HUDEP-2 (cell line): ENCODE results near the gene PSME3.

ENCODE experiments used
- DNase-seq, 76 experiments: peaks; one replicate each; lab custom pipeline; 2025; ENCODE audit not compliant: unreplicated experiment in 76 of 76; lab: John Stamatoyannopoulos, UW

PSME3 gene

DNA sequence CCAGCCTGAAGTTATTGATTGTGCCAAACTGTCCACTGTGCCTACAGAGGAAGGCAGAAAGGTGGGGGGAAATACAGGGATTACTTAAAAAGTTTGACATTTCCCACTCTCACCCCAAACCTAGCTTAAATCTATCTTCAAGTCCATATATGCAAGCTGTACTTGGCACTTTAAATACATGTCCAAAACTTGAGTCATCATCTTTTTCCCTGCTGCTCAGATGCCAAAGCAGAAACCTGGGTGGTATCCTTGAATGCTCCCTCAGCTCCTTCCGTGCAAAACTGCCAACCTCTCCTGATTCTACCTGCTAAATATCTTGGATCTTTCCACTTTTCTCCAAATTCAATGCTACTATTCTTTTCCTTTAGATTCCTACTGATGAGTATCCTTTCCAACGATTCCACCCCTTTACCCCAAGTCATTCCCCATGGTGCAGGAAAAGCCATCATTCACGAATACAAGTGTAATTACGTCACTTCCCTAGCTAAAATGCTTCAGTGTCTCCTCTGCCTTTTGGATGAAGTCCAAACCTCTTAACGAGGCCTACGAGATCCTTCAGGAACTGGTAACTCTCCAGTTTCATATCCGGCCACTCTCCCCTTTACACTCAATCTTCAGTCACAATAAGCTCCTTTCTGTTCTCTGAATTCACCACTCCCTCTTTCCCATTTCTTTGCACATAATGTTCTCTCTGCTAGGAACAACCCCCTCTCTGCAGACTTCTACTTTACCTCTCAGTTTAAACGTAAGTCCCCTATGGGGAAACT, 18.4 kb upstream of the PSME3 start:
- DNase-seq = no peak

DNA sequence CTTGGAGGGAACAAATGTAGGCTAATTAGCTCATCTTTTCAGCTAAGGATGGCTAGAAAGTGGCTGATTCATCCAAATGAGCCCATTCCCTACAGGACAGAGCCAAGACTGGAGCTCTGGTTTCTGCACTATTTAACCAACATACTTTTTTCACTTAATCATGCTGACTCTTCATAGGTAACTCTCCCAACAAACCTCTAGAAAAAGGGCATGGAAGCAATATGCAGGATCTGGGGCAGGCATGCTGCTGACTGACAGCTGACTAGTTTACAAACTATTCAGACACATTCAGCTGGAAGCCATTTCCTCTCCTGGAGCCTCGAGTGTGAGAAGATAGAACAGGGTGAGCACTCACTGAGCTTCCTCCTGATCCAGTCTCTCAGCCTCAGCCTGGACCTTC, 15.3 kb upstream of the PSME3 start:
- DNase-seq = no peak

DNA sequence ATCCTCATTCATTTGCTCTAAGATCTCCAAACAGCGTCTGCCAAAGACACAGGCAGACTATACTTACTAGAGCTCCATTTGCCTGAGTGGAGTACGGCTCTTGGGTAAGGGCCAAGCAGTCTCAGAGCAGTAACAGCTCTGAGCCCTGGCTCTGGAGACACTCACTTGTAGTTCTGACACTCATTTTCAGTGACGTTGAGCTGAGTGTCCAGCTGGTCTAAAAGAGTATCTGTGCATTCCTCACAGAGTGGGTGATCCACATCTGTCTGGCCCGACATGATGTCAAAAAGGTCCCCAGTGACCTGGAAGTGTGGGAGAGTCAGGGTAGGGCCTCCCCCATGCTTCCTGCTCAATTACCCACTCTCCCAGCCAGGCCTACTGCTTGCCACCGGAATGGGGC, 14.8 kb upstream of the PSME3 start:
- no peak for DNase-seq

DNA sequence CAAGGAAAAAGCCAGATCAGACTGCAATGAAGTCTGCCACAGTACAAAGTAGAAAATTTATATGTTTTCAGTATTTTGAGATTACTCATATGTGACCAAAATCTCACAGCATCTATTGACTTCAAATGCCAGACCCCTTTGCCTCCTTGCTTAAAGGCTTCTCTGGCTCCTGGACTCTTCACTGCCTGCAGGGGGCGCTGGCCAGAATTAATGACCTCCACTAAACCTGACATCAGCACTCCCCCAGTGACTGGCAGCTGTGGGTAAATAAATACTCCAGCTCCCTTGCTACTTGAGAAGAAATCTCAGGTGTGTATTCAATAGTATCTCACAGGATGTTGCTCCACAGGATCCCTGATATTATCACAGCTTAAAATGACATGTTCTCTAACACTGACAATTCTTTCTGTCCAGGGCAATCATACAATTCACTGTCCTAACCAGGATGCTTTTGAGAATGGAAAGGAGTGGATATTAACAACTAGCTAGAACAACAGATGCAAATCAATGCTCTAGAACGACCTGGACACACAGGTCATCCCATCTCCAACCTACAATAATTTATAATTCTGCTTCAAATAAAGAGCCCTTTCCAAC, 13.2 kb upstream of the PSME3 start:
- DNase-seq = peak in 71 of 76 experiments; percentile 4 to 80 (median 50)

DNA sequence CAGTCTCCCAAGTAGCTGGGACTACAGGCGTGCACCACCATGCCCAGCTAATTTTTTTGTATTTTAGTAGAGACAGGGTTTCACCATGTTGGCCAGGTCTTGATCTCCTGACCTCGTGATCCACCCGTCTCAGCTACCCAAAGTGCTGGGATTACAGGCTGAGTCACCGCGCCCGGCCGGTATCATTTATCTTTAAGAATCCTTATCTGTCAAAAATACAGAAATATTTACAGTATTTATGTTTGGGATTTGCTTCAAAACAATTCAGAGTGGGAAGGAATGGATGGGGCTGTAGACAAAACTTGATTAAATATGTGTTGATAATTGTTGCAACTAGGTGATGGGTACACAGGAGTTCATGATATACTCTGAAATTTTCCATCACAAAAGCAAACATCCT, 12.0 kb upstream of the PSME3 start:
- DNase-seq = no peak

DNA sequence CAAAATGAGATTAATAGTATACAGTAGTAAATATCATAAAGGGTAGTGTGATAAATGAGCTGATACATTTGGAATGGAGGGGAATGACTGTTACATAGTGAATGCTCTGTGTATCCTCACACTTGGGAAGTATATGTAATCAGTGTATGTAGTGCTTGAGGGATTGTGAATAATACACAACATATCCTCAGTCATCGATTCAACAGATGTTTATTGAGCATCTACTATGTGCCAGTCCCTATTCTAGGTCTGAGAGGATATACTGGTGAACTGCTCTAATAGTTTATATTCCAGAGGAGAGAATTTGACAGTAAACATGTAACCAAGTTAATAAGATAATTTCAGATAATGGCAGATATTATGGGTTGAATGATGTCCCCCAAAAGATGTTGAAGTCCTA, 5.7 kb upstream of the PSME3 start:
- no peak for DNase-seq

DNA sequence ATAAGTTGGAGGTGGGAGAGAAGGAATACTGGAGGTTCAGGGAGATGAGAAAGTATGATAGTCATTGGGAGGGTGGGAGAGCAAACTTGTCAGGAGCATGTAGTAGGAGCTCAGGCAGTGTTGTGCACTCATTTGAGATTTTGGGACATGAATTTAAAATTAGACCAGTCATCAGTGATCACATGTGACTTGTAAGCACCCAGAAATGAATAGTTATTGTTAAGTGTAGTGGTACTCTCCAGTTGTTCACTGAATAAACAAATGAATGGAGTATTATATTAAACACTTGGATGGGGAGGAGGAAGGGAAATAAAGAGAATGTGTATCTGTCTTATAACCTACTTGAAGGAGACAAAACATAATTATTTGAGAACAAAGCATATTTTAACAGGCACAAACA, 2.2 kb upstream of the PSME3 start:
- no peak for DNase-seq

DNA sequence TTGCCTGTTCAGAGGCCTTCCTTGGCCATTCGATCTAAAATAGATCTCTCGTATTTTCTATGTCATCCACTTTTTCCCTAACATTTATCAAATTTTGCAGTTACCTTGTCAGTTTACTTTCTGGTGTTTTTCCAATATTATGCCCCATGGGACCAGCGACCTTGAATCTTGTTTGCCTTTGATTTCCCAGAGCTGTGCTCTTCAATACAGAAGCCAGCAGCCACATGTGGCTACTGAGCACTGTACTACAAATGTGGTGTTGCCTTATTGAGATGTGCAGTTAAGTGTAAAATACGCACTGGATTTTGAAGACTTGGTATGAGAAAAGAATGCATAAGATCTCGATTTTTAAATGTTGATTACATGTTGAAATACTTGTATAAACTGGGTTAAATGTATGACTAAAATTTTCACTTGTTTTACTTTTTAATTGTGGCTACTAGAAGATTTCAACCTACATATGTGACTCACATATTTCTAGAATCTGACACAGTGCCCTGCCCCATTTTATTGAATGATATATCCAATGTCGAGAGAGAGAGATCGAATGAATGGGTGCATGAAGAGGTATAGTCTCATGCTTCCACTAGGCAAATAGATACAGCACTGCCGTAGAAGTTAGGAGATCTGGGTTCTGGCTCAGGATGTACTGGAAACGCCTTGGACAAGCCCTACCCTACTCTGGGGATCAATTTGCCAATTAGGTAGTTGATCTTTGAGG, 824 bp upstream of the PSME3 start:
- DNase-seq = peak in 1 of 76 experiments; percentile 34

DNA sequence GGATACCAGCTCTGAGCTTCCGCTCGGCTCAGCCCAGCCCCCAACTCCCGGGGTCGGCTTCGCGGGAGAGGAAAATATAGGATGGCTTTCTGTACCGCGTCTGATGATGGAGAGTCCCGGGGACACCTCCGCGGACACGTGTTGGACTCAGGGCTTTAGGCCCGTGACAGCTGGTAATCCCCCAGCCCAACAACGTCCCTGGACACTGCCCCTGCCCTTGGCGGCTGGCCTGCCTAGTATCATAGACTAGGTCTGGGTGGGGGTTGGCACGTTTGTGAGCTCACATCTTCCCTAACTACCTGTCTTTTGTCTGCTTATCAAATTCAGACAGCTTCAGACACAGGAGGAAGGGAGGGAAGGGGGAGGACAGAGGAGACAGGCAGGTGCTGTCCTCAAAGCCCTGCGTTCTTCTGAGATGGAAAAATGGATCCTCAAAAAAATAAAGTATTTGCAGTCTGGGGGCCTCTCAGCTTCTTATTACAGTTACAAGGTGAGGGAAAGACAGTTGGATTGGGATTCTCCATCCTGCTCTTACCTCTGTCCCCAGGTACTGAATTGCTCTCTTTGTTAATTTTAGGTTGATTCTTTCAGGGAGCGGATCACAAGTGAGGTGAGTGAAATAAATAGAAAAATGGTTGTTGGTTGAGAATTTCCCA, 698 bp downstream of the PSME3 start:
- DNase-seq = peak in 1 of 76 experiments; percentile 34

DNA sequence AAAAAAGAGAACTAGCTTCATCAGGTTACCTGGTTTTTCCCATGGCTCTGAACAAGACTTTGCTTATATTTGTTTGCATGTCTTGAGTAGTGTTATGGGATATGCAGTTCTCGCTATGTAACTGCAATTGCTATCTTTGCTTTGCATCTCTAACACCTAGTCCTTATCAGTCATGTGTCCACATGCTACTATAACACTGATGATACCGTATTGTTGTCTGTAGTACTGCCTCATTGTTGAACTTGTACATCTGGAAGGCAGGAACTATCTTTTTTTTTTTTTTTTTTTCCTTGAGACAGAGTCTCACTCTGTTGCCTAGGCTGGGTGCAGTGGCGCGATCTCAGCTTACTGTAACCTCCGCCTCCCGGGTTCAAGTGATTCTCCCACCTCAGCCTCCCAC, 2.5 kb downstream of the PSME3 start:
- no peak for DNase-seq

DNA sequence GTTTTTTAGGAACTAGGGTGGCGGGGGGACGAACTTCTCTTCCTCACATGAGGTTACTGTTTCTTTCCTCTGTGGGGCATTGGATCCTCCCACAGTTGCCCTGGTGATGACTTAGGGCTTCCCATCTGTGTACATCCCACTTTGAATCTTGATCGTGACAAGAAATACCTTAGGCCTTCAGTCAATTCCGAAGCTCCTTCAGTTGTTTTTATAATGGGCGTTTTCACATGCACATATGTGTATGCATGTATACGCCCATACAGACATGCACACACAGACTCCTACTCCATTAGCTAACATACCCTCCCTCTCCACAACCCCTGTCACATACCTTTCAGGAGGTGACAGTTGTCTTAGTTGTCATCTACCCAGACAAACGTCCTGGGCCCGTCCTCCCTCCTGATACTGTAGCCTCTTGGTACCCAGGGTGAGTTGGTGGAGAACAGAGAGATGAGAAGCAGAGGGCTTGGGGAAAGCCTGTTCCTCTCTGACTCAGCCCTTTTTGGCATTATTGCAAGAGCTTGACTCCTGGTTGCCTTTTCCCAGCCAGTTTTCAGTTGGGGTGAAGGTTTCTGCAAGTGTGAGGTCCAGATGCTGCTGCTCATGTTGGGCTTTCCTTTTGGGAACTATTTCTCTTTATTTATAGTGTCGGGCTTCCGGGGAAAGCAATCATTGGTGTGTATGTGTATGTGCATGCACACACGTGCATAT, 8.9 kb downstream of the PSME3 start:
- DNase-seq = no peak

DNA sequence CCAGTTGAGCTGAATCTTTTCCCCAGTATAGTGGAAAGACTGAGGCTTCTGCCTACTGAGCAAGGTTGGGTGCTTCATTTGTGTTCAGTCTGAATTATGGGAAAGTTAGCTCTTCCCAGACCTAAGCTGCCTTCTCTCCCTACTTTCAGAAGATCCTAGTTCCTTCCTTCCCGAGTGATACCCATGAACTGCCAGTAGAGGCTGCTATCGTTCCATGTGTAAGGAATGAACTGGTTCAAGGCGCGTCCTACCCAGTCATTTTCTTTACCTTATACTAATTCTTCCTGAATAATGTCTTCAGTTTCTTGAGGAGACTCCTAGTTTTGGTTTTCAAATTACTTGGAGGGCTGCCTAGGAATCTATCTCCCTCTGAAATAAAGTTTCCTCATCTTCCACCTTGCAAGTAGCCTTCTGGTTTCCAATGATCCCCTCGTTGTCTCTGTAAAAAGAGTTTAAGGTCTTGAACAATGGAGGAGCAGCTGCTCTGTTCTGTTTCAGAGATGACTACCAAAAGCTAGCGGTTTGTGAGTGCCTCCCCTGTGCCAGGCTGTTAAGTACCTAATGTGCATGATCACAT, 10.2 kb downstream of the PSME3 start:
- peak in 15 of 76 experiments; percentile 4 to 42 (median 16) for DNase-seq

DNA sequence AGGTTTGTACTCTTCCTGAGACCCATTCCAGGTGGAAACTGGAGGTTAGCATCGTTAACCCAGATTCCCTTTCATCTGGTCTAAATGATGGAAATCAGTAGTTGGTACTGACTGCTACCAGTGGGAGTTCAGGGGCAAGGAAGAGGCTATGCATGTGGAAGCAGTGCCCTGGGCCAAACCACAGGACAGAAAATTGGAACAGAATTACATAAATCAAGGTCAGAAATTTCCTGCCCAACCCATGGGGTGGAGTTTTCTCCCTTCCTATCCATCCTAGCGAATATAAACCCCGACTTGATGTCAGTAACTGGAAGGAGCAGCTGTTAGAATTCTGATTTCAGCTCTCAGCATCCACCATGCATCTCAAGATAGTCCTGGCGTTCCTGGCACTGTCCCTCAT, 11.1 kb downstream of the PSME3 start, which contains the start of gene AOC2:
Gene AOC2 (plus strand): TSS at position 310 of the 400 bp plus-strand sequence. CDS start 47 bp downstream, at position 357.
- DNase-seq = no peak

DNA sequence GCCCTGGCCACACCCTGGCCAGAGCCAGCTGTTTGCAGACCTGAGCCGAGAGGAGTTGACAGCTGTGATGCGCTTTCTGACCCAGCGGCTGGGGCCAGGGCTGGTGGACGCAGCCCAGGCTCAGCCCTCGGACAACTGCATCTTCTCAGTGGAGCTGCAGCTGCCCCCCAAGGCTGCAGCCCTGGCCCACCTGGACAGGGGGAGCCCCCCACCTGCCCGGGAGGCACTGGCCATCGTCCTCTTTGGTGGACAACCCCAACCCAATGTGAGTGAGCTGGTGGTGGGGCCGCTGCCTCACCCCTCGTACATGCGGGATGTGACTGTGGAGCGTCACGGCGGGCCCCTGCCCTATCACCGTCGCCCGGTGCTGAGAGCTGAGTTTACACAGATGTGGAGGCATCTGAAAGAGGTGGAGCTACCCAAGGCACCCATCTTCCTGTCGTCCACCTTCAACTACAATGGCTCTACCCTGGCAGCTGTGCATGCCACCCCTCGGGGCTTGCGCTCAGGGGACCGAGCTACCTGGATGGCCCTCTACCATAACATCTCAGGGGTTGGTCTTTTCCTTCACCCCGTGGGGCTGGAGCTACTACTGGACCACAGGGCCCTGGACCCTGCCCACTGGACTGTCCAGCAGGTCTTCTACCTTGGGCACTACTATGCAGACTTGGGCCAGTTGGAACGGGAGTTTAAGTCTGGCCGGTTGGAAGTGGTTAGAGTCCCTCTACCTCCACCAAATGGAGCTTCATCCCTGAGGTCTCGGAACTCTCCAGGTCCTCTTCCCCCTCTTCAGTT, 11.8 kb downstream of the PSME3 start:
- DNase-seq = no peak

DNA sequence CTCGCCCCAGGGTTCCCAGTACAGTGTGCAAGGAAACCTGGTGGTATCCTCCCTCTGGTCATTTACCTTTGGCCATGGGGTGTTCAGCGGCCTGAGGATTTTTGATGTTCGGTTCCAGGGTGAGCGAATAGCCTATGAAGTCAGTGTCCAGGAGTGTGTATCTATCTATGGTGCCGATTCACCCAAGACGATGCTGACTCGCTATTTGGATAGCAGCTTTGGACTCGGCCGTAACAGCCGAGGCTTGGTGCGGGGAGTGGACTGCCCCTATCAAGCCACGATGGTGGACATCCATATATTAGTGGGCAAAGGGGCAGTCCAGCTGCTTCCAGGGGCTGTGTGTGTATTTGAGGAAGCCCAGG, 12.3 kb downstream of the PSME3 start:
- DNase-seq = no peak

DNA sequence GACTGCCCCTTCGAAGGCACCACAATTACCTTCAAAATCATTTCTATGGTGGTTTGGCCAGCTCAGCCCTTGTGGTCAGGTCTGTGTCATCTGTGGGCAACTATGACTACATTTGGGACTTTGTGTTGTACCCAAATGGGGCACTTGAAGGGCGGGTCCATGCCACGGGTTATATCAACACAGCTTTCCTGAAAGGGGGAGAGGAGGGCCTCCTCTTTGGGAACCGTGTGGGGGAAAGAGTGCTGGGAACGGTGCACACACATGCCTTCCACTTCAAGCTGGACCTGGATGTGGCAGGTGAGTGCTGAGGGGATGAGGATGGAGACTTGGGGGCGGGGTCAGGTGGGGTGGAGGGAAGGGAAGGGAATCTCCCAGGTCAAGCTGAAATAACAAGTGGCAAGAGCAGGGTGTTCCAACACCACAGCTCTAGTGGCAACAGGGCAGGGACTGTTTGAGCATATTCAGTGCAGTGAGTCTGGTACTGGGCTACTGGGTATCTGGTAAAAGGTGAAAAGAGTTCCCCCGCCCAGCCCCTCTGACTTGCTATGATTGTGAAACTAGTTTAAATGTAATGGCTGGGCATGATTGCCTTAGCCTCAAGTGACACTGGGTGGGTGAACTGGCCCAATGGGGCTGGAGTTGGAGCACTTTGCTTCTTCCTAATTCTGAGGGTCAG, 12.9 kb downstream of the PSME3 start:
- no peak for DNase-seq

DNA sequence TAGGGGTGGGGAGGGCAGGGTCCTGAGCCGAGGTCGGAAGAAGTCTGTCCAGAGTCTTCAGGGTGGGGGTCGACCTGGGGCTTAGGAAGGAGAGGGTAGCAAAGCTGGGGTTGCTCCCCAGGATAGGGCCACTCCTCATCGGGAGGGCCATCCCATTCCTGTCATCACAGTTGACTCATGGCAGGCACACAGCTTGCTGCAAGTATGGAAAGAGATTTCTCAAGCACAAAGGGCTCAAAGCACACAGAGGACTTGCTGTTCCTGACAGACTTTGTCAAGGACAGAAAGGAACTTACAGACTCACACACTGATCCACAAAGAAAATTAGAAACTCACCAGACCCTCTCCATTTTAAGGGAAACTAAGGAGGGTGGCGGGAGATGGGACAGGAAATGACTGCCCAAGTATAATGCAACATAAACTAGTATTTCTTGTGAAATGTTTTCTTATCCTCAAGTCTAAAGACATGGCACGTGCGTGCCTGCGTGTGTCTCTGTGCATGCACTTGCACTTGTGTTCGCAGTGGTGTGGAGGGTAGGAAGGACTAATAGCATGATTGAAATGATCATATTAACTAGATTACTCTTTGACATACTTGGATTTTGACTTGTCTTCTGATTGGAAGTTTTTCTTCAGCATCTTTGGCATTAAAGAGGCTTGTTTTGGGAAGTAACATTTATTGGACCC, 13.5 kb downstream of the PSME3 start:
- DNase-seq = no peak

DNA sequence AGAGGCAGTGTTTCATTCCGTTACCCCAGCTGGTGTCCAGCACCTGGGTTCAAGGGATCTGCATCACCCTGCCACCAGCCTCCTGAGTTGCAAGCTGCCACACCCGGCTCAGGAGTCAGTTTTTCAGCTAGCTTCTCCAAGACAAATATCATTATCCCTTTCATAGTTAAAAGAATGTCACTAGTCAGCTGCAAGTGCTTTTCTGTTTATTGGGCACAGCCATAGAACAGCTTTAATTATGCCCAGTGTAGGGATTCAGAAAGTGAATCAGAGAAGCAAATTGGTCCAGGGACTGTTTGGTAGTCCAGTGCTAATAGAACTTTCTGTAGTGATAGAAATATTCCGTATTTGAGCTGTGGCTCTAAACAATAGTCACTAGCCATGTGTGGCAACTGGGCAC, 14.9 kb downstream of the PSME3 start:
- no peak for DNase-seq
